Measurements from ENCODE around the gene SEMA5B.

SEMA5B gene

DNA sequence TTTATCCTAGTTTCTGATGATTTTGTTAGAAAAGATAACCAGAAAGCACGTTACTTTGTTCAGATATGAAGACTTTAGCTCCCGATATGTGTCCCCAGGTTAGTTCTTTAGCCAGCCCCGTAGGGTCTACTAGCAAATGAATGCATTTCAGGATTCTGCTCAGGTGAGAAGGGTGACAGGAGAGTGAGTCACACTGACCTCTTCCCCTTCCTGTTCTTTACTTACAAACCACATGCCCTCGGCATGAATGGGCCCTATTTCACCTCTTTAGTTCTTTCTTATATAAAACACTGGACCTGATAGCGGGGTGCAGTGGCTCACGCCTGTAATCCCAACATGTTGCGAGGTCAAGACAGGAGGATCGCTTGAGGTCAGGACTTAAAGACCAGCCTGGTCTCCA lies 134.3 kb downstream of the SEMA5B start:
- DNase-seq (ENCODE audit: low read depth in 2 of 2) = no peak

DNA sequence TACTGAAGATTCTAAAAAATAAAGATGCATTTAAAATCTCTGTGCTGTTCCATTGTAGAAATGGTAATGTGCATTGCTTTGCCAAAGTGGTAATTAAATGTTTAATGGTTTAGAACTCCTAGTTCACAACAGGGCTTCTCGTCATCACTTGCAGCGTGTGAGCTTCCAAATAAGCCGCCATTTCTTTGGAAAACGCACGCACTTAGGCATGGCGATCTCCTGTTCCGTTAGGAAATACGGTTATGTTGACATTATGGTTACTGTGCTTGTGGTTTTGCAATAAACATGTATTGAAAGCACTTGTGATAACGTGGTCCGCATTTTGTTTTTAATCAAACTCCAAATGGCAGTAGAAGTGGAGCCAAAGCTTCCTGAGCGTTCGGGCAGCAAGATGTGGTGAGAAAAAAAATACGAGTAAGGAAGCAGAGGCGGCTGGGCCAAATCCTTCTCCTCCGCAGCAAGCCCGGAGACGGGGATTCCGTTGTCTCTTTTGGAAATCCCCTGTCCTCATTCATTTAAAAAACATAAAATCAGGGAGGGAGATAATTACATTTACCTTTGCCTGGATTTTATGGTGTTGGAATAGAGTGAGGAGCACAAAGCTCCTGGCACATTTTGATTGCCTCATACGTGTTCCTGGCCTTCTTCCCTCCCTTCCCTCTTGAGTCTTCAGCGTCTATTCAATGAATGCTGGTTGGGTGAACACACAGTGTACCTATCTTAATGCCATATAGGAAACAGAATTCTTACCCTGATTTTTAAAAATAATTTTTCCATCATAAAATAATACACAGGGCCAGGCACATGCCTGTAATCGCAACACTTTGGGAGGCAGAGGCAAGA lies 135.2 kb downstream of the SEMA5B start:
- DNase-seq (ENCODE audit: low read depth in 2 of 2) = no peak

GRCh38 chr3:122890720-122891220 lies 136.8 kb downstream of the SEMA5B start:
- DNase-seq (ENCODE audit: low read depth in 2 of 2) = no peak

GRCh38 chr3:122890077-122890719 lies 137.4 kb downstream of the SEMA5B start:
- no peak for DNase-seq (ENCODE audit: low read depth in 2 of 2)

GRCh38 chr3:122886946-122887345 lies 140.6 kb downstream of the SEMA5B start:
- DNase-seq (ENCODE audit: low read depth in 2 of 2) = no peak

GRCh38 chr3:122886251-122886650 lies 141.3 kb downstream of the SEMA5B start:
- DNase-seq (ENCODE audit: low read depth in 2 of 2) = no peak

- no peak for DNase-seq (ENCODE audit: low read depth in 2 of 2)
Observed at GRCh38 chr3:122882361-122882947, 145.1 kb downstream of the SEMA5B start.

- no peak for DNase-seq (ENCODE audit: low read depth in 2 of 2)
Observed at GRCh38 chr3:122880624-122881023, 146.9 kb downstream of the SEMA5B start.

GRCh38 chr3:122880173-122880572 lies 147.4 kb downstream of the SEMA5B start:
- DNase-seq (ENCODE audit: low read depth in 2 of 2) = no peak

- DNase-seq (ENCODE audit: low read depth in 2 of 2) = no peak
Observed at GRCh38 chr3:122875547-122876127, 151.9 kb downstream of the SEMA5B start.

DNA sequence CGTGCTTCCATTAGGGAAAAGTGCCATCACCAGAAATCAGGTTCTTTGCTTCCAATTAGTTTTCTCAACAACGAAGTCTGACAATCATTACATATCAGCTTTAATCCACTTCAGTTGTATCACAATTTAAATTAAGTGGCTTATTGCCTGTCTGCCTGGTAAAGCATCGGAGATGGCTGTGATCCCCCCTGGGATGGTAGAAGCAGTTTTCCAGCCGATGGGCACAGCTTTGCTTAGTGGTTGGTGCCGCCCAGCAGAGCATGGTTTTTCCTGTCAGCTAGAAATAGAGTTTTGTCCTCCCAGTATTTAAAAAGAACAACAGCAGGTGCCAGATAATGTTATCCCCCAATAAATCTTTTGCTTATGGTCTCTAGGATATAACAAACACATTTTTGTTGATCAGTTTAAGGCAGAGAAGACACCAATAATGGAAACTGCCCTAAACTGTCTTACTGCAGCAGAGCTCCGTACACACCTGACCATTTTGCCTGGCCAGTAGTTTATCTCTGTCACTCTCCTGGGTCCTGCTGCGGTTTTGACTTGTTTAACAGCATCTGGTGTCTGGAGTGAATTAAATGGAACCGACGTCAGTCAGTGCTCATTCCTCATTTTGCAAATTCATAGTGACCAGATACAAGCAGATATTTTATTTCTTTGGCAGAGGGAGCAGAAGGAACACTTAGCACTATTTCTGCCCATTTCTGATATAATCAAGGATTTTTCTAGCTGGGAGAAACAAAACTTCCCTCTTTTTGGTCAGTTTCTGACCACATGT lies 153.6 kb downstream of the SEMA5B start:
- DNase-seq (ENCODE audit: low read depth in 2 of 2) = no peak

GRCh38 chr3:122868322-122868721 lies 159.2 kb downstream of the SEMA5B start:
- no peak for DNase-seq (ENCODE audit: low read depth in 2 of 2)

DNA sequence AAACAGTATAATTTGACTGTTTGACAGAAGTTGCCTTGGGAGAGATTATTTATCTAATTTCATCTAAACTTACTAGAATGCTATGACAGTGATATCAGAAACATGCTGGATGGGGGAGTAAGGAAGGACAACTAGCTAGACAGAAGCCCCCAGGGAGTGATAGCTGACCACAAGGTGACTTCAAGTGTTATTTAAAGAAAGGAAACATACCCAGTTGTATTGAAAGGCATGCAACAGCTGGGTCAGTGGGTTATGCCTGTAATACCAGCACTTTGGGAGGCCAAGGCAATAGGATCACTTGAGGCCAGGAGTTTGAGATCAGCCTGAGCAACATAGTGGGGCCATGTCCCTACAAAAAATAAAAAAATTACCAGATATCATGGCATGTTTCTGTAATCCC lies 163.1 kb downstream of the SEMA5B start:
- DNase-seq (ENCODE audit: low read depth in 2 of 2) = no peak

DNA sequence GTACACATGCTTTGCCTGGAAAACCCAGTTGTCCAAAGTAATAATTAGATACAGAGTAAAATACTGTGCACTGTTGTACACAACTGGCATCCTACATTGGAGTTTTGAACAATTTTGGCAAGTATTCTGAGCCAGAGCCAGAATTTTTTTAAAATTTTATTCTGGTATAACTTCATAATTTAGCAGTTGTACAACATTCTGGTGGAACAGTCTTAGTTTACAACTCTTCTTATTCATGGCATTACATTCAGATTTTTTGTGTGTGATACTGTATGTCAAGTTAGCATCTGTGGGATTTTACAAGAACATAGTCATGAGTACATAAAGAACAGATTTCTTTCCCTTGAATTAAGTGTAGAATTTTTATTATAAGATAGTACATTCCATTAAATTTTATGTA lies 165.2 kb downstream of the SEMA5B start:
- DNase-seq (ENCODE audit: low read depth in 2 of 2) = no peak
